AG20443 (cell line): ENCODE data around the gene TLCD1.
"Not testable (repeated sequence)": the region's sequence is repeated elsewhere in the genome, so short reads cannot be mapped to it uniquely, and the experiment has no call there.

Source experiments
- DNase-seq: peaks from one replicate; pipeline ENCODE4 v3.0.0; 2012; ENCODE audit warnings: low spot score, mixed read lengths

The TLCD1 gene

GRCh38 chr17:28729950-28730330 lies 3.9 kb upstream of the TLCD1 start:
- no peak for DNase-seq

GRCh38 chr17:28728364-28729200 lies 2.5 kb upstream of the TLCD1 start, which contains the start of gene NEK8:
Gene NEK8, plus strand, starts transcription at chr17:28728788. Its CDS starts 26 bp downstream, at chr17:28728814.
- DNase-seq, result peak; percentile 96

- peak; percentile 88 for DNase-seq
These were observed 826 bp upstream of the TLCD1 start for GRCh38 chr17:28726627-28727491.

GRCh38 chr17:28725660-28726225 lies 290 bp downstream of the TLCD1 start:
- DNase-seq, result peak; percentile 86

GRCh38 chr17:28725166-28725659 lies 820 bp downstream of the TLCD1 start:
- no peak for DNase-seq

- DNase-seq, result no peak
These were observed 1.4 kb downstream of the TLCD1 start for GRCh38 chr17:28724500-28725165.

GRCh38 chr17:28723836-28724499 lies 2.1 kb downstream of the TLCD1 start:
- DNase-seq, result not testable (repeated sequence)

GRCh38 chr17:28723159-28723835 lies 2.7 kb downstream of the TLCD1 start:
- no peak for DNase-seq

- no peak for DNase-seq
These were observed 3.4 kb downstream of the TLCD1 start for GRCh38 chr17:28722417-28723158.

GRCh38 chr17:28720997-28721329 lies 5.1 kb downstream of the TLCD1 start:
- not testable (repeated sequence) for DNase-seq

- DNase-seq, result peak; percentile 3
These were observed 5.6 kb downstream of the TLCD1 start for GRCh38 chr17:28720247-28720996.

GRCh38 chr17:28719021-28719433 lies 7.0 kb downstream of the TLCD1 start:
- no peak for DNase-seq

- no peak for DNase-seq
These were observed 7.6 kb downstream of the TLCD1 start for GRCh38 chr17:28718333-28719020.

GRCh38 chr17:28717578-28718332 lies 8.3 kb downstream of the TLCD1 start, which contains the start of gene RAB34:
Gene RAB34, minus strand, starts transcription at chr17:28717868. Its CDS starts 602 bp downstream, at chr17:28717266.
- peak; percentile 76 for DNase-seq

GRCh38 chr17:28716740-28717577 lies 9.1 kb downstream of the TLCD1 start:
- peak; percentile 49 for DNase-seq

- no peak for DNase-seq
These were observed 10.8 kb downstream of the TLCD1 start for GRCh38 chr17:28715217-28715616.

GRCh38 chr17:28714281-28714680 lies 11.8 kb downstream of the TLCD1 start:
- DNase-seq, result no peak
